H1 (cell line): ENCODE measurements around the gene IRAG1. TPM values are rescaled to one million over a fixed set of nuclear protein-coding genes. Genes with fewer than 3 reads are reported as not detected.

Experiments used
- BCL11A ChIP-seq, 2 experiments: IDR thresholded peaks; one replicate each; pipeline ENCODE4 v1.6.1; 2011; ENCODE audit warnings: low read depth in 2 of 2, low read length in 2 of 2, mild to moderate bottlenecking in 2 of 2
- CBX5 ChIP-seq: fragments of 300-800, 300-1000 bp; sonication (generic); IDR thresholded peaks from 2 replicates; pipeline ENCODE4 v1.7.1; 2016; ENCODE audit warnings: antibody characterized with exemption, low read length, low read depth
- FOSL1 ChIP-seq: IDR thresholded peaks from 2 replicates; pipeline ENCODE4 v1.6.1; 2011; ENCODE audit warnings: mild to moderate bottlenecking, low read depth, low read length, moderate library complexity; ENCODE audit not compliant: insufficient read depth
- KDM4A ChIP-seq: IDR thresholded peaks from one replicate; pipeline ENCODE4 v1.7.1; 2012; ENCODE audit warnings: low read depth, mild to moderate bottlenecking, moderate library complexity, low read length, inconsistent platforms; ENCODE audit not compliant: severe bottlenecking
- MAFK ChIP-seq: IDR thresholded peaks from 2 replicates; pipeline ENCODE4 v1.6.1; 2012; ENCODE audit warnings: low read depth, mild to moderate bottlenecking, improper control_type of control experiment, low read length
- SIX5 ChIP-seq: IDR thresholded peaks from 2 replicates; pipeline ENCODE4 v1.6.1; 2011; ENCODE audit warnings: mild to moderate bottlenecking, low read depth, low read length
- polyA plus RNA-seq, 7 experiments: library from polyadenylated mRNA; depleted of rRNA in 3 of 7; stranded (reverse) in 5 of 7; unstranded in 2 of 7; fragments of >200 nt in 5 of 7; fragments of 200-250 nt in 2 of 7; gene quantifications; 1 replicate in 5 of 7; 2 replicates in 1 of 7; 4 replicates in 1 of 7; pipeline versions ENCODE4 v1.2.1 to v1.2.3, GENCODE V29; 2011 to 2013; ENCODE audit warnings: missing spikeins in 2 of 7, mixed read lengths in 2 of 7
- total RNA-seq: library from RNA; stranded (reverse); fragmentation: NEBNext Ultra II Directional; extraction: Animal tissue kit (Norgen Biotek cat#: 25700); gene quantifications from 2 replicates; pipeline ENCODE4 v1.2.1, GENCODE V29; 2021

The IRAG1 gene
- total and polyA plus RNA-seq, 2 of the 8 experiments (the other 6 are each of a cell fraction or from before 2014, with no cell fraction given) = 1.8 to 2.7 TPM

GRCh38 chr11:10651656-10652361 is 41.7 kb downstream of the IRAG1 start (continued):
- TF ChIP-seq BCL11A (IDR thresholded peaks at IDR 0.05; ENCODE audit: low read depth in 2 of 2, low read length in 2 of 2) (no peak), FOSL1 (no peak), SIX5 (no peak), CBX5 (no peak), MAFK (no peak), KDM4A (no peak)
